Measurements from ENCODE around the gene RNF157. TPM values are rescaled to one million over a fixed set of nuclear protein-coding genes. Genes with fewer than 3 reads are reported as not detected.
"Not testable (repeated sequence)": the region's sequence is repeated elsewhere in the genome, so short reads cannot be mapped to it uniquely, and the experiment has no call there.

Gene RNF157
- total RNA-seq, 1 experiment from 2014 or later, result 11.2 TPM

DNA sequence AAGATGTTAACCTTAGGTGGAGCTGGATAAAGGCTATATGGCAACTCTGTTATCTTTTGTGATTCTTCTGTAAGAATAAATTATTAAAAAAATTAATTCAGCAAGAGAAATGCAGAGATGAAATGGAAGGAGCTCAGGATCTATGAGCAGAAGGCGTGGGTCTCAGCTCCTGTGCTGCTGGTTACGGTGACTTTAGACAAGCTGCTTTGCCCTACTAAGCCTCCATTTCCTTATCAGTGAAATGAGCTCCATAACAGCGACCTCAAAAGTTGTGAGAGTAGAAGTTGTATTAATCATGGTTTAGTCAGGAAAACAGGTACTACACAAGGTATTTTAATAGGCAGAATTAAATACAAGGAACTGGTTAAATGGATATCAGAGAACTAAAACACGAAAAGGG is 51.0 kb downstream of the RNF157 start (continued):
- TF ChIP-seq ZNF121 (CRISPR knock-in tag; IDR thresholded peaks at IDR 0.05), result no peak
- no peak for TF ChIP-seq ZNF219 (CRISPR knock-in tag; IDR thresholded peaks at IDR 0.05; ENCODE audit: borderline replicate concordance)
- TF ChIP-seq, protein P1, sequence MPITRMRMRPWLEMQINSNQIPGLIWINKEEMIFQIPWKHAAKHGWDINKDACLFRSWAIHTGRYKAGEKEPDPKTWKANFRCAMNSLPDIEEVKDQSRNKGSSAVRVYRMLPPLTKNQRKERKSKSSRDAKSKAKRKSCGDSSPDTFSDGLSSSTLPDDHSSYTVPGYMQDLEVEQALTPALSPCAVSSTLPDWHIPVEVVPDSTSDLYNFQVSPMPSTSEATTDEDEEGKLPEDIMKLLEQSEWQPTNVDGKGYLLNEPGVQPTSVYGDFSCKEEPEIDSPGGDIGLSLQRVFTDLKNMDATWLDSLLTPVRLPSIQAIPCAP (CRISPR knock-in tag; IDR thresholded peaks at IDR 0.05), result no peak
- TF ChIP-seq SMAD3 (CRISPR knock-in tag; IDR thresholded peaks at IDR 0.05; ENCODE audit: borderline replicate concordance), result no peak
- no peak for TF ChIP-seq ZNF671 (CRISPR knock-in tag; IDR thresholded peaks at IDR 0.05)
- no peak for TF ChIP-seq ATF1 (CRISPR knock-in tag; IDR thresholded peaks at IDR 0.05)
- no peak for TF ChIP-seq GRHL2 (CRISPR knock-in tag; IDR thresholded peaks at IDR 0.05; ENCODE audit: insufficient replicate concordance, severe bottlenecking)
- TF ChIP-seq, protein P2, sequence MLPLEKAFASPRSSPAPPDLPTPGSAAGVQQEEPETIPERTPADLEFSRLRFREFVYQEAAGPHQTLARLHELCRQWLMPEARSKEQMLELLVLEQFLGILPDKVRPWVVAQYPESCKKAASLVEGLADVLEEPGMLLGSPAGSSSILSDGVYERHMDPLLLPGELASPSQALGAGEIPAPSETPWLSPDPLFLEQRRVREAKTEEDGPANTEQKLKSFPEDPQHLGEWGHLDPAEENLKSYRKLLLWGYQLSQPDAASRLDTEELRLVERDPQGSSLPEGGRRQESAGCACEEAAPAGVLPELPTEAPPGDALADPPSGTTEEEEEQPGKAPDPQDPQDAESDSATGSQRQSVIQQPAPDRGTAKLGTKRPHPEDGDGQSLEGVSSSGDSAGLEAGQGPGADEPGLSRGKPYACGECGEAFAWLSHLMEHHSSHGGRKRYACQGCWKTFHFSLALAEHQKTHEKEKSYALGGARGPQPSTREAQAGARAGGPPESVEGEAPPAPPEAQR (CRISPR knock-in tag; IDR thresholded peaks at IDR 0.05), result no peak
- TF ChIP-seq, protein P3, sequence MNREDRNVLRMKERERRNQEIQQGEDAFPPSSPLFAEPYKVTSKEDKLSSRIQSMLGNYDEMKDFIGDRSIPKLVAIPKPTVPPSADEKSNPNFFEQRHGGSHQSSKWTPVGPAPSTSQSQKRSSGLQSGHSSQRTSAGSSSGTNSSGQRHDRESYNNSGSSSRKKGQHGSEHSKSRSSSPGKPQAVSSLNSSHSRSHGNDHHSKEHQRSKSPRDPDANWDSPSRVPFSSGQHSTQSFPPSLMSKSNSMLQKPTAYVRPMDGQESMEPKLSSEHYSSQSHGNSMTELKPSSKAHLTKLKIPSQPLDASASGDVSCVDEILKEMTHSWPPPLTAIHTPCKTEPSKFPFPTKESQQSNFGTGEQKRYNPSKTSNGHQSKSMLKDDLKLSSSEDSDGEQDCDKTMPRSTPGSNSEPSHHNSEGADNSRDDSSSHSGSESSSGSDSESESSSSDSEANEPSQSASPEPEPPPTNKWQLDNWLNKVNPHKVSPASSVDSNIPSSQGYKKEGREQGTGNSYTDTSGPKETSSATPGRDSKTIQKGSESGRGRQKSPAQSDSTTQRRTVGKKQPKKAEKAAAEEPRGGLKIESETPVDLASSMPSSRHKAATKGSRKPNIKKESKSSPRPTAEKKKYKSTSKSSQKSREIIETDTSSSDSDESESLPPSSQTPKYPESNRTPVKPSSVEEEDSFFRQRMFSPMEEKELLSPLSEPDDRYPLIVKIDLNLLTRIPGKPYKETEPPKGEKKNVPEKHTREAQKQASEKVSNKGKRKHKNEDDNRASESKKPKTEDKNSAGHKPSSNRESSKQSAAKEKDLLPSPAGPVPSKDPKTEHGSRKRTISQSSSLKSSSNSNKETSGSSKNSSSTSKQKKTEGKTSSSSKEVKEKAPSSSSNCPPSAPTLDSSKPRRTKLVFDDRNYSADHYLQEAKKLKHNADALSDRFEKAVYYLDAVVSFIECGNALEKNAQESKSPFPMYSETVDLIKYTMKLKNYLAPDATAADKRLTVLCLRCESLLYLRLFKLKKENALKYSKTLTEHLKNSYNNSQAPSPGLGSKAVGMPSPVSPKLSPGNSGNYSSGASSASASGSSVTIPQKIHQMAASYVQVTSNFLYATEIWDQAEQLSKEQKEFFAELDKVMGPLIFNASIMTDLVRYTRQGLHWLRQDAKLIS (CRISPR knock-in tag; IDR thresholded peaks at IDR 0.05; ENCODE audit: borderline replicate concordance), result no peak
- TF ChIP-seq RELA (CRISPR knock-in tag; IDR thresholded peaks at IDR 0.05; ENCODE audit: borderline replicate concordance), result no peak
- no peak for TF ChIP-seq FOXK1 (CRISPR knock-in tag; IDR thresholded peaks at IDR 0.05)

DNA sequence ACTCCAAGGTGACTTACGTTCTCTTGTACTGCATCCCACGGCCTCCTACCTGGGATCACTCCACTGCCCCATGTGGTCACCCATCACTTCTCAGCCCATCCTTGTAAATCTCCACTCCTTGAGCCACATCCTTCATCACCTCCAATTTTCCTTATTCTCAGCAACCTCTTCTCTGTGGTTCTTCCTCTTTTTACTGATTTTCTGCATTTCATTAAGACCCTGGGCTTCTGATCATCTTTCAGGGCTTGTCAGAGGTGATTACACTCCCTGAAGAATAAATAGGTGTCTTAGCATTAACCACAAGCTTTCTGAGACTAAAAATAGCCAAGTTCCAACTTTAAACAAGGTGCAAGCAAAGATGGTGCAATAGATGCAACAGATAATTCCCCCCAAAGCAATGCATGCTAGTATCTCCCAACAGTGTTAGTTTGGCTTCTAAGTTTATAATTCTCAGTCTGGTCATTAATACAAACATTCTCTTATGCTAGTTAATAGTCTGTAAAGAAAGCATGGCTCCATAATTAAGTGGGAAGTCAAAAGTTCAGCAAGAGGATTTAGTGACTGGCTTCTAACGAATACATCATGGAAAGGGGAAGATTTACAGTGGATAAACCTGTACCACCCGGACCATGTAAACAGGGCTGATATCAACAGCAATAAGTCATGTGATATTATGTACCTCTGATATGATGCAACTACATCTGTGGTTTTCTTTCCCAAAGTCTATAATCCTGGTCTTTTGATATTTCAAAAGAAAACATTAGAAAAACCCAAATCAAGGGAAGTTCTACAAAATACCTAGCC is 51.9 kb downstream of the RNF157 start:
- DNase-seq (ENCODE audit: low spot score) (no peak), ATAC-seq (no peak)
- Mint-ChIP-seq H3K9me3 (no peaks in the 10 kb centered on the region), H3K4me1 (peaks cover 20% of the 10 kb centered on the region), H3K4me3 (no peak overlapping the region), H3K27me3 (ENCODE audit: low read depth) (no peaks in the 10 kb centered on the region), H3K27ac (no peak overlapping the region), H3K36me3 (no peaks in the 10 kb centered on the region)
- ChIA-PET CTCF (interaction anchor here (0.6 to 1.5 kb wide), 7 partner anchors 36 to 174 kb away, joined by 3 to 6 read pairs (median 4); no protein-coding TSS in a partner anchor), POLR2A (no interaction called here)
- TF ChIP-seq IRF2 (CRISPR knock-in tag; IDR thresholded peaks at IDR 0.05; ENCODE audit: borderline replicate concordance, low read depth) (no peak), TP53 (CRISPR knock-in tag; IDR thresholded peaks at IDR 0.05) (no peak), ZNF138 (CRISPR knock-in tag; conservative IDR thresholded peaks at IDR 0.05) (no peak)
- TF ChIP-seq, protein P4, sequence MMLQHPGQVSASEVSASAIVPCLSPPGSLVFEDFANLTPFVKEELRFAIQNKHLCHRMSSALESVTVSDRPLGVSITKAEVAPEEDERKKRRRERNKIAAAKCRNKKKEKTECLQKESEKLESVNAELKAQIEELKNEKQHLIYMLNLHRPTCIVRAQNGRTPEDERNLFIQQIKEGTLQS (CRISPR knock-in tag; conservative IDR thresholded peaks at IDR 0.05), result no peak
- TF ChIP-seq, protein P5, sequence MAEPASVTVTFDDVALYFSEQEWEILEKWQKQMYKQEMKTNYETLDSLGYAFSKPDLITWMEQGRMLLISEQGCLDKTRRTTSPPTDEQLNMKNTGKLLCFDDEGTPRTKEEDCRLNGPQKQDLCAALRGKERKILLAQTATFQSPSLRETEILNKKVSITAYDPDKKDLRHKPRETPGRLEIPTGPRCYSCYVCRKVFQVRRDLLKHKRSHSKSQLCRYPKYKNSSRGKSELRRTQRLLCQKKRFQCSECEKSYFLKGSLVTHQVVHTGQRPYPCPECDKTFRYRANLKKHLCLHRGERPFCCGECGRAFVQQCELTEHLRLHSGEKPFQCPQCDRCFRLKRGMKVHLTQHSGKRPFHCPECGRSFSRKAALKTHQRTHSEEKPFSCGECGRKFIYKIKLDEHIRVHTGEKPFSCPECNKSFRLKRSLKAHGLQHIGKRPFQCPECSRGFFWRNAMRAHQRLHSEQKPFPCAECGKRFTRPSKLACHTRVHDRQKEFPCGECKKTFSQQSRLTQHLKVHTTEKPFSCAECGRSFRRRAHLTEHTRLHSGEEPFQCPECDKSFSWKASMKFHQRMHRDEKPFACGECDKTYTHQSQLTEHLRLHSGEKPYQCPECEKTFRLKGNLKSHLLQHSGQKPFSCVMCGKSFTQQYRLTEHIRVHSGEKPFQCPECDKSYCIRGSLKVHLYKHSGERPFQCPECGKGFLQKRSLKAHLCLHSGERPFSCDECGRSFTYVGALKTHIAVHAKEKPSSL (CRISPR knock-in tag; conservative IDR thresholded peaks at IDR 0.05), result no peak

DNA sequence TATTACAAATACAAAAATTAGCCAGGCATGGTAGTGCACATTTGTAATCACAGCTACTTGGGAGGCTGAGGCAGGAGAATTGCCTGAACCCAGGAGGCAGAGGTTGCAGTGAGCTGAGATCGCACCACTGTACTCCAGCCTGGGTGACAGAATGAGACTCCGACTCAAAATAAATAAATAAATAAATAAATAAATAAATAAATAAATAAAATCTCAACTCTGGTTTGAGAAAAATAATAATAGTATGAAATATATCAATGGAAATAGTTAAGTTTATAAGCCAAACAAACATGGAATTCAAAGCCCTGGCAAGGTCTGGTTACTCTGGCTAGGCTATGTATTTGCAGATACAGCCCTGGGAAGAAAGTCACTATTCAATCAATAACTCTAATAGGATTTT is 53.5 kb downstream of the RNF157 start:
- H3K27ac Mint-ChIP-seq; ATAC-seq; H3K4me1 Mint-ChIP-seq; H3K9me3 Mint-ChIP-seq; H3K4me3 Mint-ChIP-seq; H3K36me3 Mint-ChIP-seq; DNase-seq (ENCODE audit: low spot score); H3K27me3 Mint-ChIP-seq (ENCODE audit: low read depth); POLR2A ChIA-PET: not testable (repeated sequence)
- CTCF ChIA-PET, result interaction anchor here (0.7 to 1.2 kb wide), 3 partner anchors 33 to 128 kb away, joined by 3 to 8 read pairs (median 5); no protein-coding TSS in a partner anchor
